Astrocyte of the spinal cord (primary cell): ENCODE measurements around the gene ARHGAP45.

Experiments
- DNase-seq: peaks from one replicate; pipeline ENCODE4 v3.0.0; 2011; ENCODE audit warnings: low read depth, low spot score
- H3K4me3 ChIP-seq: 2 replicates; pipeline ENCODE4 v1.5.1; 2011; ENCODE audit warnings: low read depth, mild to moderate bottlenecking, low read length, moderate library complexity
- CTCF ChIP-seq: IDR thresholded peaks from 2 replicates; pipeline ENCODE4 v1.5.1; 2012; ENCODE audit warnings: low read depth, mild to moderate bottlenecking, low read length, inconsistent platforms
- in situ Hi-C: cut with HindIII; loops from 2 replicates; pipeline ENCODE4 v1.10.0; 2017; ENCODE audit warnings: low sequenced_read_pairs

ARHGAP45 gene

DNA sequence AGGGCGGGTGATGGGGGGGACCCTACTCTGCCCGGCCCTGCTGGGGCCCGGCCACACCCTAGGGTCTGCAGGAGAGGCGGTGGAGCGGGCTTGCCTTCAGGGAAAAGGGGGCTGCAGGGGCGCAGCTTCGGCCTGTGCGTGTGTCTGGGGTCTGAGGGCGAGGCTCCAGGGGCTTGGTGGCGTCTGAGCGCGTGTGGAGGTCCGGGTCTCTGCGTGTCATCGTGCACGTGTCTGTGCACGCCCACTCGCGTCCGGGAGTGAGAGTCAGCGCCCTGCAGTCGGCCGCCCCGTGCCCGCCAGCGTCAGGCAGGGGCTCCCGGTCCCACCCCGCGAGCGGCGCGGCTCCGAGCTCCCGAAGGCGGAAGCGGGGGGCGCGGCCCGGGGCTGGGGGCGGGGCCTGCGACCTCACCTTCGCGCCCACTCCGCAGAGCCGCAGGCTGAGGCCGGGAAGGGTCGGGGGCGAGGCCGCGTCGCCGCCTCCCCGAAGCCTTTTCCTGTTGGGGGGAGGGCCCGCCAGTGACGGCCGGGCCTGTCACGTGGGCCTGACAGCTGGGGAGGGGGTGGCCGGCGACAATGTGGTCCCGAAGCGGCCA, at the start of gene ARHGAP45:
TSS of gene ARHGAP45 (plus strand) at position 420 of the 593 bp plus-strand sequence. CDS start 239 bp downstream, outside the sequence.
- peak within 1 kb of the TSS; percentile 5 for H3K4me3 ChIP-seq
- no peak for DNase-seq
- in situ Hi-C loops = no loop called here
- TF ChIP-seq CTCF = no peak

GRCh38 chr19:1017906-1018305, 49.1 kb upstream of the ARHGAP45 start:
- DNase-seq = no peak
- TF ChIP-seq CTCF = no peak
- in situ Hi-C loops = no loop called here
- no peak overlapping the region for H3K4me3 ChIP-seq

- no peak overlapping the region for H3K4me3 ChIP-seq
- TF ChIP-seq CTCF = no peak
- no peak for DNase-seq
- in situ Hi-C loops = no loop called here
These were observed 48.6 kb upstream of the ARHGAP45 start for GRCh38 chr19:1018393-1018792.

DNA sequence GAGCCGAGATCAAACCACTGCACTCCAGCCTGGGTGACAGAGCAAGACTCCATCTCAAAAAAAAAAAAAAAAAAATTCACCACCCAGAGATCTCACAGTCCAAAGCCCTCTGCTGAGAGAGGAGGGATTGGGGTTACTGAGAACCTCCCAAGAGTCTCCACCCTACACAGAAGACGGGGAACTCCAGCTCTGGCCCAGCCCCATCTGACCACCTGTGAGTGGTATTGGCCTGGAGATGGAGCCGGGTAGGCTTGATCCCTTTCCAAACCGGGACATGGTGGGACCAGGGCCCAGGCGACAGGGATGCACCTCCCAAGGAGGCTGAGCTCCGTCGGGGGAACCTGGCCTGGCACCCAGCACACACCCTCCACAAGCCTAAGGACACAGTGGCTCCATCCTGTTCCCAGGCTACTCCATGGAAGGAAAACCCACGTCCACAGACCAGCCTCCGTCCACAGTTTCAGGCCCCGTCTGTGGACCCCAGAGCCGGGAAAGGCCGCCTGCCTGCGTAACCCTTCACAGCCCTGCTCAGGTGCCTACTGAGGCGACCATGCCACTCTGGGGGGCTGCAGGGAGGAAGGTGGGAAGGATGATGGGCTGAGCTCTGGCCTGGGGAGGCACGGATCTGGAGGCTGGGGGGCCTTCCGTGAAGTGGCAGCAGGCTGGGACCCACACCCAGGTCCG, 47.9 kb upstream of the ARHGAP45 start:
- peak overlapping the region; percentile 95 for H3K4me3 ChIP-seq
- no peak for TF ChIP-seq CTCF
- DNase-seq = no peak
- in situ Hi-C loops = no loop called here

GRCh38 chr19:1019616-1019961, 47.4 kb upstream of the ARHGAP45 start:
- no peak for DNase-seq
- no peak for TF ChIP-seq CTCF
- in situ Hi-C loops = no loop called here
- peak overlapping the region; percentile 95 for H3K4me3 ChIP-seq

DNA sequence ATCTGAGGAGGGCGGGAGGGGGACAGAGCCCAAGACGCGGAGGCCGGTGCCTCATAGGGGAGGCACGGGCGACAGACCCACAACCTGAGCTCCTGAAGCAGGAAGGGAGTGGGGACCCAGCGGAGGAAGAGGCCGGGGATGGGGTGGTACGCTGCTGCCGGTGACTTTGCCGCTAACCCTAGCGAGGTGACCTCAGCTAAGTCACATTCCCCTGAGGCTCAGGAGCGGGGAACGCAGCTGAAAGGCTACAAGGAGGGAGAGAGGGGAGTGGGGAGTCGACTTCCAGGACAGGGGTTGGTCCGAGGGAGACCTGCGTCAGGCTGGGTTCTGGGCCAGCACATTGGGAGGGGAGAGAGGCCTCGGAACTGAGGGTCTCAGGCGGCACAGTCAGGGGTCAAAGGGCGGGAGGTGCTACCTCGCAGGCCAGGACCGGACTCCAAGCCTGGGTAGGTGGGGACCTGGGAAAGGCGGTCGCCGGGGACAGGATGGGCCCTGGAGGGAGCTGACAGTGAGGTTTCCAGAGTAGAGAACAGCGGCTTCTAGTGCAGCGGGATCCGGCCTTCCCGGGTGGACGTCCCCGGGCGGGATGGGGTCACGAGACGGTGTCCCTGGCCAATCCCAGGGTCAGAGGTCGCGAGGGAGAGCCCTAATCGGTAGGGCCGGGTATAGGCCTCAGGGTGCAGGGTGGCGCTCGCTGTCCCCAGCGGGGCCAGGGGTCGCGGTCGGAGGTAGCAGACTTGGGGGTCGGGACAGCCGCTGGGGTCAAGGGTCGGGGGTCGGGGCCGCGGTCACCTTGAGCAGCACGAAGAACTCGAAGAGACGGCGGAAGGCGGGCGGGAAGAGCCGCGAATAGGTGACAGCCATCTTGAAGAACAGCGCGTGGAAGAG, 46.7 kb upstream of the ARHGAP45 start:
- peak overlapping the region; percentile 95 for H3K4me3 ChIP-seq
- TF ChIP-seq CTCF = no peak
- in situ Hi-C loops = no loop called here
- DNase-seq = no peak
